ENCODE data around the gene NCKAP1.

DNA sequence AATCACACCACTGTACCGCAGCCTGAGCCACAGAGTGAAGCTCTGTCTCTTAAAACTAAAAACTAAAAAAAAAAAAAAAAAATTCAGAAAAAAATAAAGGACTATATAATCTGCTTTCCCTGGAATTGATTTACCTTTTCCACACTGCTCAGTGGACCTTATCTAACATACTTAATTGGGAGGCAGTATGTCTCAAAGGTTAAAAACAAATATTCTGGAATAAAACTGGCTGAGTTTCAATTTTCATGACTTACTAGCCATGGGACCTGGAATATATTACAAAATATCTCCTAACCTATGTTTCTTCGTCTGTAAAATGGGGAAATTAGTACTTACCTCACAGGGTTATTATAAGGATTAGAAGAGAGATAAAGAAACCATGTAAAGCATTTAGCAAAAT, 11.8 kb downstream of the NCKAP1 start:
- TF ChIP-seq POLR2A (IDR thresholded peaks at IDR 0.05): no peak
- TF ChIP-seq CTCF (IDR thresholded peaks at IDR 0.05): no peak

All from body of pancreas (tissue), 4 donors.